Breast epithelium (tissue), 3 donors: Measurements from ENCODE around the gene ACACB.

Source experiments
- POLR2A ChIP-seq: fragments of 450-650 bp; IDR thresholded peaks from one replicate; pipeline ENCODE4 v1.6.1; 2016; ENCODE audit warnings: antibody characterized with exemption, mild to moderate bottlenecking, moderate library complexity
- POLR2AphosphoS5 ChIP-seq, 3 donors: sonication (generic); formaldehyde crosslinking; IDR thresholded peaks; one replicate each; pipeline ENCODE4 v1.6.1; 2017; ENCODE audit warnings: antibody characterized with exemption in 3 of 3
- TF ChIP-seq, protein P1 (sequence below), 3 donors: fragments of 450-650 bp; IDR thresholded peaks; one replicate each; pipeline ENCODE4 v1.5.1; 2016 to 2017; ENCODE audit warnings: antibody characterized with exemption in 3 of 3, mild to moderate bottlenecking in 3 of 3, moderate library complexity in 3 of 3

DNA sequence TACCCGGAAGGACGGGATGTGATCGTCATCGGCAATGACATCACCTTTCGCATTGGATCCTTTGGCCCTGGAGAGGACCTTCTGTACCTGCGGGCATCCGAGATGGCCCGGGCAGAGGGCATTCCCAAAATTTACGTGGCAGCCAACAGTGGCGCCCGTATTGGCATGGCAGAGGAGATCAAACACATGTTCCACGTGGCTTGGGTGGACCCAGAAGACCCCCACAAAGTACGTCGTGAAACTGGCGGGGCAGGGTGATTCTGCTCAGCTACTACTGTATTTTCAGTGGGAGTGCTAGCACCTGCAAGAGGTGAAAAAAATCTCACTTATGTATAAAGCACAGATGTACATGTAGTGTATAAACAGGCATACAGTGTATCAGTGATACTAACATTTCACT, 129.8 kb downstream of the ACACB start:
- TF ChIP-seq, protein P1, sequence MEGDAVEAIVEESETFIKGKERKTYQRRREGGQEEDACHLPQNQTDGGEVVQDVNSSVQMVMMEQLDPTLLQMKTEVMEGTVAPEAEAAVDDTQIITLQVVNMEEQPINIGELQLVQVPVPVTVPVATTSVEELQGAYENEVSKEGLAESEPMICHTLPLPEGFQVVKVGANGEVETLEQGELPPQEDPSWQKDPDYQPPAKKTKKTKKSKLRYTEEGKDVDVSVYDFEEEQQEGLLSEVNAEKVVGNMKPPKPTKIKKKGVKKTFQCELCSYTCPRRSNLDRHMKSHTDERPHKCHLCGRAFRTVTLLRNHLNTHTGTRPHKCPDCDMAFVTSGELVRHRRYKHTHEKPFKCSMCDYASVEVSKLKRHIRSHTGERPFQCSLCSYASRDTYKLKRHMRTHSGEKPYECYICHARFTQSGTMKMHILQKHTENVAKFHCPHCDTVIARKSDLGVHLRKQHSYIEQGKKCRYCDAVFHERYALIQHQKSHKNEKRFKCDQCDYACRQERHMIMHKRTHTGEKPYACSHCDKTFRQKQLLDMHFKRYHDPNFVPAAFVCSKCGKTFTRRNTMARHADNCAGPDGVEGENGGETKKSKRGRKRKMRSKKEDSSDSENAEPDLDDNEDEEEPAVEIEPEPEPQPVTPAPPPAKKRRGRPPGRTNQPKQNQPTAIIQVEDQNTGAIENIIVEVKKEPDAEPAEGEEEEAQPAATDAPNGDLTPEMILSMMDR (IDR thresholded peaks at IDR 0.05) = no peak
- TF ChIP-seq POLR2AphosphoS5 (IDR thresholded peaks at IDR 0.05) (no peak), POLR2A (no peak)
